ENCODE results near the gene PRKAG2.

GRCh38 chr7:151723321-151723720 is 153.6 kb downstream of the PRKAG2 start:
- TF ChIP-seq EZH2 (IDR thresholded peaks at IDR 0.05; ENCODE audit: insufficient read depth, poor library complexity, severe bottlenecking) (no peak), EZH2phosphoT487 (IDR thresholded peaks at IDR 0.05; ENCODE audit: insufficient read depth, low read depth) (no peak)
